H1 (cell line): ENCODE data around the gene RND2. TPM values are rescaled to one million over a fixed set of nuclear protein-coding genes. Genes with fewer than 3 reads are reported as not detected.

Experiments used
- BCL11A ChIP-seq, 2 experiments: IDR thresholded peaks; one replicate each; pipeline ENCODE4 v1.6.1; 2011; ENCODE audit warnings: low read depth in 2 of 2, low read length in 2 of 2, mild to moderate bottlenecking in 2 of 2
- CBX8 ChIP-seq: fragments of 300-800, 300-1000 bp; sonication (generic); IDR thresholded peaks from 2 replicates; pipeline ENCODE4 v1.7.1; 2016; ENCODE audit warnings: low read depth, low read length, borderline replicate concordance
- KDM1A ChIP-seq: fragments of 200-600, 300-600 bp; sonication (generic); IDR thresholded peaks from 2 replicates; pipeline ENCODE4 v1.7.1; 2016; ENCODE audit warnings: mild to moderate bottlenecking, low read length, borderline replicate concordance
- POLR2AphosphoS5 ChIP-seq: IDR thresholded peaks from 2 replicates; pipeline ENCODE4 v1.6.1; 2011; ENCODE audit warnings: low read depth, low read length
- RAD21 ChIP-seq, 2 experiments: IDR thresholded peaks in 1 of 2; conservative IDR thresholded peaks in 1 of 2; 2 replicates each; pipeline ENCODE4 v1.6.1; 2011; ENCODE audit warnings: low read depth in 2 of 2, low read length in 2 of 2, improper control_type of control experiment in 1 of 2, inconsistent platforms in 1 of 2, mild to moderate bottlenecking in 1 of 2, moderate library complexity in 1 of 2
- SAP30 ChIP-seq: fragments of 300-600 bp; sonication (generic); IDR thresholded peaks from 2 replicates; pipeline ENCODE4 v1.7.1; 2012; ENCODE audit warnings: low read length, moderate library complexity, mild to moderate bottlenecking, inconsistent platforms; ENCODE audit not compliant: insufficient read depth, insufficient replicate concordance
- SP2 ChIP-seq: IDR thresholded peaks from 2 replicates; pipeline ENCODE4 v1.6.1; 2012; ENCODE audit warnings: mild to moderate bottlenecking, low read length, inconsistent platforms
- SP4 ChIP-seq: IDR thresholded peaks from 2 replicates; pipeline ENCODE4 v1.6.1; 2012; ENCODE audit warnings: low read length, inconsistent platforms
- polyA plus RNA-seq, 7 experiments: library from polyadenylated mRNA; depleted of rRNA in 3 of 7; stranded (reverse) in 5 of 7; unstranded in 2 of 7; fragments of >200 nt in 5 of 7; fragments of 200-250 nt in 2 of 7; gene quantifications; 1 replicate in 5 of 7; 2 replicates in 1 of 7; 4 replicates in 1 of 7; pipeline versions ENCODE4 v1.2.1 to v1.2.3, GENCODE V29; 2011 to 2013; ENCODE audit warnings: missing spikeins in 2 of 7, mixed read lengths in 2 of 7
- total RNA-seq: library from RNA; stranded (reverse); fragmentation: NEBNext Ultra II Directional; extraction: Animal tissue kit (Norgen Biotek cat#: 25700); gene quantifications from 2 replicates; pipeline ENCODE4 v1.2.1, GENCODE V29; 2021

The RND2 gene
- total and polyA plus RNA-seq, 2 of the 8 experiments (the other 6 are each of a cell fraction or from before 2014, with no cell fraction given) = 51.3 to 61.4 TPM

DNA sequence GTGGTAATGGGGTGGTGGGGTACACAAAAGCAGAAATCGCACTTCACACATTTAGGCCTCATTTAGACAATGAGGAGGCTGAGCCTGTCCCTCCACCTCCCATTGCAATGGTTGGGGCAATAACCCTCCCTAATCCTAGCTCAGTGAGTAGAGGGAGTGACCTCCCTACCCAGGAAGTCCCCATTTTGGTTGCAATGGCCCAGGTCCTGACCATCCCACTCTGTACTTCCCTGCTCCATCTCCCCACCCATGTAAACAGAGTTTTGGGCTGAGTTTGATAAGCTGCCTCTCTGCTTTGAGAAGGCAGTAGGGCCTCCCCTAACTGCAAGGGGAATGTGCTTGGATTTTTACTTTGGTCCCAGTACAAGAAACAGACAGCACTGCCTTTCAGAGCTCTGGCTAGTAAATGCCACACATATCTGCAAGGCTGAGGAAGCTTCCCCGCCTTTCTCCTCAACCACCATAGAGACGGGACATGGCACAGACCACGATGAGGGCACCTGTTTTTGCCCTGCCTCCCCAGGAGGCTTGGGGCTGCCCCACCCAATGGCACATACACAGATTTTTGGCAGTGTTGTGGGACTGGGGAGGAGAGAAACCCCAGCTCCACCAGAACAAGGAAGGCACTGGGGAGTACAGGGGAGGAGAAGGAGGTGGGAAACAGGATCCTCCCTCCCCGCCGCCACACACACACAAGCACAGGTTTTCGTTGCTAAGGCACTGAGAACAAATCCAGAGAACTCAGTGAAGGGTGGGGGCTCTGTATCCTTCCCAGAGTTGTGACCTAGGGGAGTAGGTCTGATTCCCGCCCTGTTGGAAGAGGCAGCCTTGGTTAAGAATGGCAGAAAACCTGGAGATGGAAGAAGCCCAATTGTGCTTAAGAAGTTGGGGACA is 10.1 kb upstream of the RND2 start (continued):
- TF ChIP-seq BCL11A (IDR thresholded peaks at IDR 0.05; ENCODE audit: low read depth in 2 of 2, low read length in 2 of 2) = no peak
- no peak for TF ChIP-seq SP4
- TF ChIP-seq SAP30 = no peak
- TF ChIP-seq POLR2AphosphoS5 = no peak
- no peak for TF ChIP-seq KDM1A
- no peak for TF ChIP-seq RAD21 (IDR thresholded peaks at IDR 0.05 in 1 of 2, conservative IDR thresholded peaks at IDR 0.05 in 1 of 2; ENCODE audit: low read depth in 2 of 2, low read length in 2 of 2)
- TF ChIP-seq CBX8 = no peak
- TF ChIP-seq SP2 = no peak
